H1 (cell line): ENCODE measurements around the gene ABHD15. TPM values are rescaled to one million over a fixed set of nuclear protein-coding genes. Genes with fewer than 3 reads are reported as not detected.
A peak's percentile ranks its signal among the peaks of the same experiment; 100 is the strongest.

Experiments used
- KDM1A ChIP-seq: fragments of 200-600, 300-600 bp; sonication (generic); IDR thresholded peaks from 2 replicates; pipeline ENCODE4 v1.7.1; 2016; ENCODE audit warnings: mild to moderate bottlenecking, low read length, borderline replicate concordance
- KDM4A ChIP-seq: IDR thresholded peaks from one replicate; pipeline ENCODE4 v1.7.1; 2012; ENCODE audit warnings: low read depth, mild to moderate bottlenecking, moderate library complexity, low read length, inconsistent platforms; ENCODE audit not compliant: severe bottlenecking
- SP4 ChIP-seq: IDR thresholded peaks from 2 replicates; pipeline ENCODE4 v1.6.1; 2012; ENCODE audit warnings: low read length, inconsistent platforms
- SRF ChIP-seq: IDR thresholded peaks from 2 replicates; pipeline ENCODE4 v1.6.1; 2011; ENCODE audit warnings: mild to moderate bottlenecking, low read depth, low read length, moderate library complexity
- polyA plus RNA-seq, 7 experiments: library from polyadenylated mRNA; depleted of rRNA in 3 of 7; stranded (reverse) in 5 of 7; unstranded in 2 of 7; fragments of >200 nt in 5 of 7; fragments of 200-250 nt in 2 of 7; gene quantifications; 1 replicate in 5 of 7; 2 replicates in 1 of 7; 4 replicates in 1 of 7; pipeline versions ENCODE4 v1.2.1 to v1.2.3, GENCODE V29; 2011 to 2013; ENCODE audit warnings: missing spikeins in 2 of 7, mixed read lengths in 2 of 7
- total RNA-seq: library from RNA; stranded (reverse); fragmentation: NEBNext Ultra II Directional; extraction: Animal tissue kit (Norgen Biotek cat#: 25700); gene quantifications from 2 replicates; pipeline ENCODE4 v1.2.1, GENCODE V29; 2021
- TF ChIP-seq, protein P1 (sequence below): IDR thresholded peaks from 2 replicates; pipeline ENCODE4 v1.6.1; 2012; ENCODE audit warnings: inconsistent platforms

Gene ABHD15
- total and polyA plus RNA-seq, 2 of the 8 experiments (the other 6 are each of a cell fraction or from before 2014, with no cell fraction given), result 0.88 to 1.7 TPM

DNA sequence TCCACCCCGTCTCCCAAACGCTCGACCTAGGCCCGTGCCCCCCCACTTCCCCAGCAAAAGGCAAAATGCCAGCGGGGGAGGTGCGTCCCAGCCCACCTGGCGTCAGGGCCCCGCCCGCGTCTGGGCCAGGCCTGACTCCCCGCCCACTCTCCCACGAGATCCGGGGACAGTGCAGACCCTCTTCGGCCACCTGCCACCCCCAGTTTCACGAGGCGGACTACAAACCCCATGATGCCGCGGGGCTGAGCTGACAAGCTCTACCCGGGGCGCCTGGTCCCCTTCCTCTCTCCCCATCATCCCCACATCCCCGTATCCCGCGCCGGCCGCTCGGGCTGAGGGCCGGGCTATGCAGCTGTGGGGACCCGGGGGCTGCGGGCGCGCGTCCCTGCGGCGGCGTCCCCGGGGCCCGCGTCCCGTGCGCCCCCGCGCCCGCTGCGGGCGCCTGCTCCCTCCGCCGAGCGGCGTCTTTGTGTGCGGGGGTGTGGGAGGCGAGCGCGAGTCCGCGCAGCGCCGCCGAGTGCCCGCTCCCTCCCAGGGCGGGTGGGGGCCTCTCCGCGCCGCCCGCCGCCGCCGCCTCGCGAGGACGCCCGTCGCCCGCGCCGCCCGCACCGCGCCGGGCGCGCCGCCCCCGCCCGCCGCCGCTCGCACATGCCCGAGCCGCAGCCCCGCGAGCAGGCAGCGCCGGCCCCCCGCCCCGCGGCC lies 26.2 kb upstream of the ABHD15 start, which contains the start of gene ANKRD13B (continued):
- TF ChIP-seq SRF (no peak), KDM1A (no peak), KDM4A (peak; percentile 26), SP4 (no peak)
- TF ChIP-seq, protein P1, sequence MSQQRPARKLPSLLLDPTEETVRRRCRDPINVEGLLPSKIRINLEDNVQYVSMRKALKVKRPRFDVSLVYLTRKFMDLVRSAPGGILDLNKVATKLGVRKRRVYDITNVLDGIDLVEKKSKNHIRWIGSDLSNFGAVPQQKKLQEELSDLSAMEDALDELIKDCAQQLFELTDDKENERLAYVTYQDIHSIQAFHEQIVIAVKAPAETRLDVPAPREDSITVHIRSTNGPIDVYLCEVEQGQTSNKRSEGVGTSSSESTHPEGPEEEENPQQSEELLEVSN, result 0 out of 2 replicates have a peak, but pooled peaks have one; percentile 4
